Fibroblast of pulmonary artery (primary cell): ENCODE results near the gene HPSE2.

Experiments
- DNase-seq: peaks from one replicate; pipeline ENCODE4 v3.0.0-alpha.2; 2010; ENCODE audit warnings: low read depth
- H3K4me3 ChIP-seq: replicated peaks from 2 replicates; pipeline ENCODE4 v1.5.1; 2011; ENCODE audit warnings: low read depth, mild to moderate bottlenecking, control low read depth, low read length, moderate library complexity
- CTCF ChIP-seq: IDR thresholded peaks from 2 replicates; pipeline ENCODE4 v1.5.1; 2011; ENCODE audit warnings: mild to moderate bottlenecking, control low read depth, low read length, inconsistent platforms; ENCODE audit errors: missing control alignments

HPSE2 gene

GRCh38 chr10:98684019-98684899, 551.4 kb downstream of the HPSE2 start:
- no peak for TF ChIP-seq CTCF
- no peak for DNase-seq
- H3K4me3 ChIP-seq = no peak overlapping the region

- no peak overlapping the region for H3K4me3 ChIP-seq
- DNase-seq = no peak
- no peak for TF ChIP-seq CTCF
Measured at GRCh38 chr10:98676895-98677294, 558.8 kb downstream of the HPSE2 start.

- TF ChIP-seq CTCF = no peak
- DNase-seq = no peak
- no peak overlapping the region for H3K4me3 ChIP-seq
Measured at GRCh38 chr10:98675902-98676301, 559.8 kb downstream of the HPSE2 start.

GRCh38 chr10:98673171-98673782, 562.4 kb downstream of the HPSE2 start:
- H3K4me3 ChIP-seq = no peak overlapping the region
- DNase-seq = no peak
- no peak for TF ChIP-seq CTCF

- no peak overlapping the region for H3K4me3 ChIP-seq
- TF ChIP-seq CTCF = no peak
- no peak for DNase-seq
Measured at GRCh38 chr10:98667081-98667480, 568.6 kb downstream of the HPSE2 start.

GRCh38 chr10:98666276-98666675, 569.4 kb downstream of the HPSE2 start:
- DNase-seq = no peak
- no peak overlapping the region for H3K4me3 ChIP-seq
- no peak for TF ChIP-seq CTCF
